Stimulated activated CD4-positive, alpha-beta T cell treated with anti-CD3 and anti-CD28 coated beads, Interleukin-12 subunit alpha, Interleukin-12 subunit beta, amount 100 ng/mL, for 24 hours (primary cell): Measurements from ENCODE around the gene RAPGEFL1.
"Not testable (repeated sequence)": the region's sequence is repeated elsewhere in the genome, so short reads cannot be mapped to it uniquely, and the experiment has no call there.

Experiments
- DNase-seq, 2 experiments: peaks; one replicate each; pipeline ENCODE4 v3.0.0-alpha.2; 2020; ENCODE audit warnings: low read depth in 2 of 2

RAPGEFL1 gene

DNA sequence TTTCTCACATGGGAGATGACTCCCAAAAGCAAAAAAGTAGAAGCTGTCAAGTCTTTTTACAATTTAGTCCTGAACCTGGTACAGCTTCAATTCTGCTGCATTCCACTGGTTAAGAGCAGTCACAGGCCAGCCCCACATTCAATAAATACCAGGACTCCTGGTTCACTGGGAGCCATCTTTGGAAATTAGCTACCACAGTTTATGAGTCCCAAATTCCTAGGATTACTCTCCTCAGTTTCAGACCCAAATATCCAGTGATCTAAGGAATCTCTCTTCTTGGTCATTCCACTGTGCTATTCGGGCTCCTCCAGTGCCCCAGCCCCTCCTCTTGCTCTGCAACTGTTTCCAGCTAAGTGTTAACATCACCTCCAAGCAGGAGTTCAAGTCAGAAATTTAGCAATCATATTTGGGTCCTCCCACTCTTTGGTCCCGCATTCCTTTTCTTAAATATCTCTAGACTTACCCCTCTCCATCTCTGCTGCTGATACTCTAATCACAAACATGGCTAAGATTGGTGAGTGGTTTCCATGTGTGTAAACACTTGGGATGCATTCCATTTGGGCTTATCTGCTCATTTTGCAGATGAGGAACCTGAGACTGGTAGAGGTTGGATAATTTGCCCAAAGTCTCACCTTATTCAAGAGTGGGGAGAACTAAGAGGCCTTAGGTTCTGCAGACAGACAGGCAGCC, 32.3 kb downstream of the RAPGEFL1 start:
- no peak for DNase-seq

DNA sequence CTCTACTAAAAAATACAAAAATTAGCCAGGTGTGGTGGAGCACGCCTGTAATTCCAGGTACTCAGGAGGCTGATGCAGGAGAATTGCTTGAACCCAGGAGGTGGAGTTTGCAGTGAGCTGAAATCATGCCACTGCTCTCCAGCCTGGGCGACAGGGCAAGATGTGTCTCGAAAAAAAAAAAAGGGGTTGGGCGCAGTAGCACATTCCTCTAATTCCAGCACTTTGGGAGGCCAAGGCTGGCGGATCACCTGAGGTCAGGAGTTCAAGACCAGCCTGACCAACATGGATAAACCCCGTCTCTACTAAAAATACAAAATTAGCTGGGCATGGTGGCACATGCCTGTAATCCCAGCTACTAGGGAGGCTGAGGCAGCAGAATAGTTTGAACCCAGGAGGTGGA, 36.6 kb downstream of the RAPGEFL1 start:
- not testable (repeated sequence) for DNase-seq

DNA sequence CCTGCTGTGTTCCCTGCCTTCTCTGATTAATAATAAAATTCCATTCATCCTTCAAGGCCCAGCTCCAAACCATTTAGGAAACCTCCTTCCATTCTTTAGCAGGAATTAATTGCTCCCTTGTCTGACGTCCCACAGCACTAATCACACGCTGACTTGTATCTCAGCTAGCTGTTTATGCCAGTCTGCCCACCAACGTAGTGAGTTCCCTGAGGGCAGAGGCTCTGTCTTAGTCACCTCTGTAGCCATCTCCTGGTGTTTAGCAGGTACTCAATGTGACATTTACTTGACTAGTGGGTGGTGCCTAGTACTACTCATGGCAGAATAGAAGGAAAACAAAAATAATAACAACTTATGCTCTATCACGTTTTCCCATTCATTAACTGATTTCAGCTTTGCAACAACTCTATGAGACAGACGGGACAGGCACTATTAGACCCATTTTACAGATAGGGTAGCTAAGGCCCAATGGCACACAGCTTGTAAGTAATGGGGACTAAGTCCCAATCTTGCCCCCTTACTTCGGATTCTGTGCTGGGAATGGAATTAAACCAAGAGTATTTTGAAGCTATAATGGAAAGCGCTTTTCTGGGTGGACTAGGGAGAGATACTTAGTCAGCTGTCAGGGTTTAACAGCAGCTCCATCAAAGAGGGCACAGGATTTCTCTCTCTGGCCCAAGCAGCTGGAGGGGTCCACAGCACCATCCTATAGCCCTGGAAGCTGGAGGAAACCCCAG, 40.9 kb downstream of the RAPGEFL1 start:
- DNase-seq: no peak

DNA sequence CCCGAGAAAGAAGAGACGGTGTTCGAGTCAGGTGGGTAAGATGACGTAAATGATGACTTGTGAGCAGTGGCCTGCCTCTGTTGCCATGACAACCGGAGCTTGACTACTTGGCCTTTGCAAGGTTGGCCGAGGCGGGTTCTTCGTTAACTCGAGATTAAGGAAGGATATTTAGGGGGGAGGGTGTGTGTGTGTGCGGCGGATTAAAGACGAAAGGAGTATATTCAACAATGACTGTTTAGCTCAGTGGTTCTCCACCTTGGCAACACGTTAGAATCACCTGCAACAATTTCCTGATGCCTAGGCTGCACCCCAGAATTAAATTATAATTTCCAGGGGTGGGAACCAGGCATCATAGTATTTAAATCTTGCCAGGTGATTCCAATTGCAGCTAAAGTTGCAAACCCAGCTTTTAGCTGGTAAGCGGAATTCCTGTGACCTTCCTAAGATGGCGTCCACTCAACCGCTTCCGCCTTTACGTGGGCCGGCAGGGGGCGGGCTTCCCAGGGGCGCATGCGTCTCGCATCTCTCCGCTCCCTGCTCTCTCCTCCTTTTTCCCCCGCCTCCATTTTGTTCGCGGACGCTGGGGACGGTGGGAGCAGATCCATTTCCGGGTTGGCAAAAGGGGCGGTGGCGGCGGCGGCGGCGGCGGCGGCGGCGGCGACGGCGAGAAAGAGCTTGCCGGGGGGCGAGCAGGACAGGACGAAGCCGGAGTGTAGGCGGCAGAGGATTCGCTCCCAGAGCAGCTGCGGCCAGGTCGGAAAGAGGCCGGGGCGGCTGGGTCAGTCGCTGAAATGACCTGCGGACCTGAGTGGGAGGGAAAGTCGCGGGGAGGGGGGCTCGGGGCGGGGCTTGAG, 41.7 kb downstream of the RAPGEFL1 start, which contains the start of gene WIPF2:
TSS of gene WIPF2 (plus strand) at position 565 of the 854 bp plus-strand sequence. CDS start 37,156 bp downstream, outside the sequence.
- peak; percentile 92 to 97 for DNase-seq

DNA sequence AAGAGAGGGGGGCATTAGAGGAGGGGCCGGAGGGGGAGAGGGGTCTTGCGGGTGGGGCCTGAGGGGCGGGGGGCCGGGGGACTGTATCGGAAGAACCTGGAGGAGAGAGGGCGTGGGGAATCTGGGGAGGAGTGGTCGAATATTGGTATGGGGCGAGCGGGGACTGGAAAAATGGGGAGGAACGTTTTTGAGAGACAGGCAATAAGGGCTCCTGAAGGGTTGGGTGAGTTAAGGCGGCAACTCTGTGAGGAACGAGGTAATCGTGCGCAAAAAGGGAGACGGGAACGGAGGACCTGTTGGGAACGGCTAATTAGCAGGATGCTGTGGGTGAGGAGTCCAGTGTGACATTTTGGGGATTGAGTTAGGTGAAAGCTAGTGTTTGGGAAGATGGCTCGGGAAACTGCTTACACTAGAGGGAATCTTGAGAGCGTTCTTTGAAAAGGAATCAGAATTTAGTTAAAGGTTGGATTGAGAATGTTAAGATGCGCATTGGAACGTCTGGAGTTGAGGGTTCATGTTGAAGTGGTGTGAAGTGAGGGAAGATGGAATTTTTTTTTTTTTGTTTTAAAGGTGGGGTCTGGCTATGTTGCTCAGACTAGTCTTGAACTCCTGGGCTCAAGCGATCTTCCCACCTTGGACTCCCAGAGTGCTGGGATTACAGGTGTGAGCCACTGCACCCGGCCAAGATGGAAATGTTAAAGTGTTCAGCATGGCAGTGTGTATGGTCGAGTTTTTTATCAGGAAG, 42.5 kb downstream of the RAPGEFL1 start:
- DNase-seq: peak in 1 of 2 experiments; percentile 22

DNA sequence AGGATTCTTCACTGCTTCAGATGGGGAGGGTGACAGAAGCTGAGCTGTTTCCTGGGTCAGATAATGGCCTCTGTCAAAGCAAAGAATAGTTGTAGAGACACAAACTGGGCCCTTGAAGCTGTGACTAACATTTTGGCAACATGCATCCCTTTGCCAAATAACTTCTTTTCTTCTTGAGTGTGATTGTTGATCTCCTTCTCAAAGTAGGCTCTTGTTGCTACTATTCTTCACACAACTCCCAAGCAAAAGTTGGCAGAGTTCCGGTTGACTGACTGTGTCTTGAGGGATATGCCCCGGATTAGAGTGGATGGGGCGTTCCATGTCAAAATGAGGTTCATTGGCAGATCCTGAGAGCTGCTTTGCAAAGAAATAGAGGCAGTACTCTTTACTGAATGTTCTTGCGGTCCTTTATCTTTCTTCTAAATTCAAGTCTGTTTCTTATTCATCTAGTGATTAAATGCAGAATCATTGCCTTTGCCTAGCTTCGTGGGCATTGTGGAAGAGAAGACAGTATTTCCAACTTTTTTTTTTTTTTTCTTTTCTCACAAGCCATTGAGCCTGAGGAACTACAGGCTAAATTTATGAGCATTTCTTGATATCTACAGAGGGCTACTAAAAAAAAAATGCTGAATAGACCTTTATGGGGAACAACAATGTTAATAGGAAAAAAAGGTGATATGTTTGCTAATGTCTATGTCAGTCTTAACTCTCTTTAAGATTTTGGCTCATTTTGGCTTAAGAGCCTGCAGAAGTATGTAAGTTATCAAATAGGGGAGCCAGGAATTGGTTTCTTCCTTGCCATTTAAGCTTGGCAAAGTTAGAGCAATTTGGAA, 47.7 kb downstream of the RAPGEFL1 start:
- no peak for DNase-seq

DNA sequence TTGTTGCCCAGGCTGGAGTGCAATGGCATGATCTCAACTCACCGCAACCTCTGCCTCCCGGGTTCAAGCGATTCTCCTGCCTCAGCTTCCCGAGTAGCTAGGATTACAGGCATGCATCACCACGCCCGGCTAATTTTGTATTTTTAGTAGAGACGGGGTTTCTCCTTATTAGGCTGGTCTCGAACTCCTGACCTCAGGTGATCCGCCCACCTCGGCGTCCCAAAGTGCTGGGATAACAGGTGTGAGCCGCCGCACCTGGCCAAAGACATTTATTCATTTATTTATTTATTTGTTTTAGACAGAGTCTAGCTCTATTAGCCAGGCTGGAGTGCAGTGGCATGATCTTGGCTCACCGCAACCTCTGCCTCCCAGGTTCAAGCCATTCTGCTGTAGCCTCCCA, 51.9 kb downstream of the RAPGEFL1 start:
- not testable (repeated sequence) for DNase-seq

DNA sequence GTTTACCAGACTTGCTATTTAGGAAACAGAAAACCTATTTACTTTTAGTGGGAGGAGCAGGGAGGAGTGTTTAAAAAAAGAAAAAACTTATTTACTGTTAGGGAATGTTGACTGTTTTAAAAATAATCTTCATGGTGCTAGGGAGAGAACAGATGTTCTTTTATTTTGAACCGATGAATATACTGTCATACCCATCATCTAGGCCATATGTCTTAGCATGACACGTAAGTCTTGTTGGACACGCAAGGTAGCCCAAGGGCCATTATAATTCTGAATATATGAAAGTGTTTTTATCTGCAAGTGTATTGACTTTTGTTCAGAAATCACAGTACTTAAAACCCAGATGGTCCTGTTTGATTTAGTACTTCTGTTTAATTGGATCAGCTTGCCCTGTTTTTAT, 53.4 kb downstream of the RAPGEFL1 start:
- no peak for DNase-seq

DNA sequence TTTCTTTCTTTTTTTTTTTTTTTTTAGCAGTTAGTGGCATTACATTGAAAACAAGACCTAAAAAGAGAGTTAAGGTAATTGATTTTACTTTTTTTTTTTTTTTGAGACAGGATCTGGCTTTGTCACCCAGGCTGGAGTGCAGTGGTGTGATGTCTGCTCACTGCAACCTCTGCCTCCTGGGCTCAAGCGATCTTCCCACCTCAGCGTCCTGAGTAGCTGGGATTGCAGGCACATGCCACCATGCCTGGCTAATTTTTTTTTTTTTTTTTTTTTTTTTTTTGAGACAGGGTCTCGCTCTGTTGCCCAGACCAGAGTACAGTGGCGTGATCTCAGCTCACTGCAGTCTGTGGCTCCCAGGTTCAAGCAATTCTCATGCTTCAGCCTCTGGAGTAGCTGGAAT, 54.7 kb downstream of the RAPGEFL1 start:
- not testable (repeated sequence) for DNase-seq

DNA sequence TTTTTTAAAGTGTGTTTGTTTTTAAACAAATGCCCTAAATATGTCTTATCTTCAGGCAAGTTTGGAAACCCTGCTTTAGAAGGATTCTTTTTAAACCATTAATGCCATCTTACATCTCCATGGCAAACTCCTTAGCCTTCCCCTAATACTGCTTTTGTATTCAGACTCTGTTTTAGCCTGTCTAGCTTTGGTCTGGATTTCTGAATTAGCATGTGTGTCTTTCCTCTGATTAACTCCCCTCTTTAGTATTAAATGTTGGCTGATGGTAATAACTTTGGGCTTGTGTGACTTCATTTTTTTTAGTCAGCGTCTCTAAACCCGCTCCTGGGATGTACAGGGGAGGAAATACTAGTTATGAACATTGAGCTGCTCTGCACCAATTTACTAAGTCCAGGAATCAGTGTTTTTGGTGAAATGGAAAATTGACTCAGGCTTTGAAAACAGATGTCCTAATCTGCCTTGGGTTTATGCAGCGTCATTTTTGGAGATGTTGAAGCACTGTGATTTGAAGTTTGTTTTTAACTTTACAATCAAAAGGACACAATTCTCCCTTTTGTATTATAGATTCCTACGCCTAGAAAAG, 64.1 kb downstream of the RAPGEFL1 start:
- no peak for DNase-seq

DNA sequence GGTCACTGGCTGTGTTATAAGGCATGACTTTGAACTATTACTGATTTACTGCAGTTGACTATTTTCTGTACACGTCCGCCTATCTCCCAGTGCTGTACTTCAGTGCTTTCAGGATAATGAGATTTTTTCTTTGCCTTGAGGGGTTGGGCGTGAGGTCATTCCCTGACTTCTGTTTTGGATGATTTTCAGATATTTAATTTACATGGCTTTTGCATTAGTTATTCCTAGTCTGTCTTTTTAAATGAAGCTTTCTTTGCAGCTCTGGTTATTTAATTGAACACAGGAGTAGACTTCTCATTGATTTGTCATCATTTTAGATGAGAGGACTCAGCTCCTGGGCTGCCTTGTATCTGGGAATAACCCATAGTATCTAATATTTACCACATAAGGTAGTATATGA, 65.5 kb downstream of the RAPGEFL1 start:
- no peak for DNase-seq

DNA sequence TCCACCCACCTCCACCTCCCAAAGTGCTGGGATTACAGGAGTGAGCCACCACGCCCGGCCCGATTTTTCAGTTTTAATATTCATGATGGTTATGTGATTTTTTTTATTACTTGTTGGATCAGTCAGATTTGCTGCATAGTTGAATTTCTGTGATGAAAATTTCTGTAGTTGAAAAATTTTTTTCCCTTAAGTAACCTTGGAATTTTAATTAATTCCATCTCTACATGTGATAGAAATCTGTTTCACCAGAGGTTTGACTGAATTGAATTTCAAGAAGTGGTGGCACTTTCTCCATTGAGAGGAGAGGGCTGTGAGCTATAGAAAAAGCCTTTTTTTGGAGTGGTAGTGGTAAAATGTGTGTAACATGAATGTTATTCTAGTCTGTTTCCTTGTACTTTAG, 66.5 kb downstream of the RAPGEFL1 start:
- no peak for DNase-seq

DNA sequence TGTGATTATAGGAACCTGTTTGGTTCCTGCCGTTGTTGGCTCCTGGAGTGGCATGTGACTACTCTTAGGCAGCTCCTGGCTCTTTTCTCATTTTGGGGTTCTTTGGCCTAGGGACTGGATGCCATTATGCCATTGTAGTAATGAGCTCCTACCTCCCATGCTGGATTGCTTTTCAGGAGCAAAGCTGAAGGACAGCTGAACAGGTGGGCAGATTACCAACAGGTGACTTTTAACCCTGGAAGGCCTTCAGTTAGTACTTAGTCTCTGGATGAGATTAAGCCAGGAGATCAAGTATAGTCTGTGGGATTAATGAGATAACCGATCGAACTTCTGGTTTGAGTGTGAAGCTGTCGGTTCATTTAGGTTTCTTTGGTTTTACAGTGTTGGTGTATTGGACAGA, 67.0 kb downstream of the RAPGEFL1 start:
- no peak for DNase-seq
